H9 (cell line): ENCODE measurements around the gene PTPN11. TPM values are rescaled to one million over a fixed set of nuclear protein-coding genes. Genes with fewer than 3 reads are reported as not detected.
A peak's percentile ranks its signal among the peaks of the same experiment; 100 is the strongest.

Experiments
- DNase-seq: peaks from one replicate; pipeline ENCODE4 v3.0.0-alpha.2; 2017
- H2AFZ ChIP-seq: one replicate; pipeline ENCODE4 v1.6.1; 2013; ENCODE audit warnings: mild to moderate bottlenecking, low read length, control low read depth, moderate library complexity
- H2AK5ac ChIP-seq: 2 replicates; pipeline ENCODE4 v1.6.1; 2013; ENCODE audit warnings: low read length, control low read depth, mixed read lengths; ENCODE audit not compliant: insufficient read length
- H2BK120ac ChIP-seq: one replicate; pipeline ENCODE4 v1.6.1; 2013; ENCODE audit warnings: low read depth, mild to moderate bottlenecking, low read length, control low read depth, inconsistent platforms; ENCODE audit not compliant: poor library complexity, severe bottlenecking
- H2BK12ac ChIP-seq: 2 replicates; pipeline ENCODE4 v1.6.1; 2013; ENCODE audit warnings: low read length, control low read depth, mixed read lengths, low read depth; ENCODE audit not compliant: insufficient read length
- H2BK15ac ChIP-seq: 2 replicates; pipeline ENCODE4 v1.6.1; 2013; ENCODE audit warnings: low read depth, low read length, control low read depth
- H2BK20ac ChIP-seq: one replicate; pipeline ENCODE4 v1.6.1; 2013; ENCODE audit warnings: low read depth, mild to moderate bottlenecking, low read length, control low read depth, inconsistent platforms; ENCODE audit not compliant: poor library complexity, severe bottlenecking
- H2BK5ac ChIP-seq: 2 replicates; pipeline ENCODE4 v1.6.1; 2013; ENCODE audit warnings: low read length, control low read depth, mixed read lengths; ENCODE audit not compliant: insufficient read length
- H3K14ac ChIP-seq: 2 replicates; pipeline ENCODE4 v1.6.1; 2013; ENCODE audit warnings: low read length, control low read depth; ENCODE audit not compliant: insufficient read depth
- H3K18ac ChIP-seq: 2 replicates; pipeline ENCODE4 v1.6.1; 2013; ENCODE audit warnings: low read depth, mild to moderate bottlenecking, mixed read lengths, low read length, control low read depth; ENCODE audit not compliant: insufficient read length
- H3K23ac ChIP-seq: 2 replicates; pipeline ENCODE4 v1.6.1; 2013; ENCODE audit warnings: low read length, control low read depth, mixed read lengths, low read depth; ENCODE audit not compliant: insufficient read length
- H3K23me2 ChIP-seq: 2 replicates; pipeline ENCODE4 v1.6.1; 2013; ENCODE audit warnings: low read depth, mild to moderate bottlenecking, mixed read lengths, low read length, control low read depth; ENCODE audit not compliant: insufficient read length, poor library complexity, severe bottlenecking
- H3K27ac ChIP-seq: 2 replicates; pipeline ENCODE4 v1.5.1; 2013; ENCODE audit warnings: low read length, control low read depth, mixed read lengths, low read depth; ENCODE audit not compliant: insufficient read length
- H3K27me3 ChIP-seq: 2 replicates; pipeline ENCODE4 v1.6.1; 2013; ENCODE audit warnings: low read length, control low read depth, inconsistent platforms; ENCODE audit not compliant: insufficient read depth
- H3K4ac ChIP-seq: 2 replicates; pipeline ENCODE4 v1.6.1; 2013; ENCODE audit warnings: low read depth, mild to moderate bottlenecking, control low read depth, inconsistent platforms, low read length, moderate library complexity
- H3K4me1 ChIP-seq: 2 replicates; pipeline ENCODE4 v1.6.1; 2013; ENCODE audit warnings: low read length, control low read depth, inconsistent platforms; ENCODE audit not compliant: insufficient read depth
- H3K4me2 ChIP-seq: 2 replicates; pipeline ENCODE4 v1.6.1; 2013; ENCODE audit warnings: low read length, control low read depth, mixed read lengths; ENCODE audit not compliant: insufficient read length, insufficient read depth
- H3K56ac ChIP-seq: 2 replicates; pipeline ENCODE4 v1.6.1; 2013; ENCODE audit warnings: low read depth, mild to moderate bottlenecking, mixed read lengths, low read length, control low read depth; ENCODE audit not compliant: insufficient read length
- H3K79me1 ChIP-seq: 2 replicates; pipeline ENCODE4 v1.6.1; 2013; ENCODE audit warnings: low read depth, mild to moderate bottlenecking, moderate library complexity, low read length, control low read depth, inconsistent platforms; ENCODE audit not compliant: insufficient read depth, poor library complexity, severe bottlenecking
- H3K79me2 ChIP-seq: 2 replicates; pipeline ENCODE4 v1.6.1; 2013; ENCODE audit warnings: low read length, control low read depth, inconsistent platforms; ENCODE audit not compliant: insufficient read depth
- H3K9ac ChIP-seq: 2 replicates; pipeline ENCODE4 v1.6.1; 2013; ENCODE audit warnings: low read length, control low read depth, mixed read lengths; ENCODE audit not compliant: insufficient read length; ENCODE audit errors: extremely low read depth
- H3K9me3 ChIP-seq: one replicate; pipeline ENCODE4 v1.6.1; 2013; ENCODE audit warnings: low read depth, low read length, inconsistent platforms; ENCODE audit not compliant: control insufficient read depth
- H3T11ph ChIP-seq: one replicate; pipeline ENCODE4 v1.6.1; 2013; ENCODE audit warnings: mild to moderate bottlenecking, low read length, control low read depth, inconsistent platforms
- H4K20me1 ChIP-seq: one replicate; pipeline ENCODE4 v1.6.1; 2013; ENCODE audit not compliant: control insufficient read depth, insufficient read length, insufficient read depth
- H4K5ac ChIP-seq: 2 replicates; pipeline ENCODE4 v1.6.1; 2013; ENCODE audit warnings: low read depth, mild to moderate bottlenecking, mixed read lengths, low read length, control low read depth; ENCODE audit not compliant: insufficient read length
- H4K8ac ChIP-seq: replicated peaks from 2 replicates; pipeline ENCODE4 v1.6.1; 2013; ENCODE audit warnings: low read length, control low read depth, mixed read lengths, low read depth; ENCODE audit not compliant: insufficient read length
- H4K91ac ChIP-seq: 2 replicates; pipeline ENCODE4 v1.6.1; 2013; ENCODE audit warnings: low read depth, mild to moderate bottlenecking, moderate library complexity, mixed read lengths, low read length, control low read depth; ENCODE audit not compliant: insufficient read length
- H3K27ac Mint-ChIP-seq, 3 experiments: 2 replicates in 2 of 3; 3 replicates in 1 of 3; pipeline ENCODE4 v1.8.0; 2020 to 2021; ENCODE audit warnings: mixed read lengths in 3 of 3, mild to moderate bottlenecking in 1 of 3, moderate library complexity in 1 of 3
- H3K27me3 Mint-ChIP-seq: 2 replicates; pipeline ENCODE4 v1.8.0; 2021; ENCODE audit warnings: low read depth, mild to moderate bottlenecking, moderate library complexity, mixed read lengths
- H3K36me3 Mint-ChIP-seq, 3 experiments: 2 replicates in 2 of 3; 3 replicates in 1 of 3; pipeline ENCODE4 v1.8.0; 2020 to 2021; ENCODE audit warnings: low read depth in 3 of 3, mixed read lengths in 3 of 3; ENCODE audit not compliant: insufficient read depth in 1 of 3
- H3K4me1 Mint-ChIP-seq, 2 experiments: 2 replicates each; pipeline ENCODE4 v1.8.0; 2020; ENCODE audit warnings: mixed read lengths in 2 of 2
- H3K4me3 Mint-ChIP-seq, 2 experiments: 2 replicates in 1 of 2; 3 replicates in 1 of 2; pipeline ENCODE4 v1.8.0; 2020 to 2021; ENCODE audit warnings: mild to moderate bottlenecking in 2 of 2, mixed read lengths in 2 of 2, moderate library complexity in 1 of 2
- H3K9me3 Mint-ChIP-seq, 2 experiments: 2 replicates in 1 of 2; 3 replicates in 1 of 2; pipeline ENCODE4 v1.8.0; 2020; ENCODE audit warnings: mild to moderate bottlenecking in 2 of 2, mixed read lengths in 2 of 2, moderate library complexity in 1 of 2
- CTCF ChIP-seq: fragments of 200-600 bp; sonication (generic); conservative IDR thresholded peaks from 3 replicates; pipeline ENCODE4 v1.8.0; 2021; ENCODE audit warnings: antibody characterized with exemption, mild to moderate bottlenecking
- WGBS: extraction: QIAGEN DNeasy Blood & Tissue Kit; methylation state at CpG from one replicate; pipeline ENCODE4 v1.1.7; 2013; ENCODE audit warnings: missing lambda C conversion rate, low lambda C conversion rate, mixed read lengths; ENCODE audit not compliant: insufficient read length; ENCODE audit errors: extremely low coverage; 5-methylcytosine and 5-hydroxymethylcytosine counted together
- total RNA-seq: library from RNA; stranded (reverse); gene quantifications from 2 replicates; pipeline ENCODE4 v1.2.1, GENCODE V29; 2021

The PTPN11 gene
- total RNA-seq, 1 experiment from 2014 or later: 112 TPM

- peak overlapping the region; percentile 90 to 94 for H3K4me3 Mint-ChIP-seq
- peak overlapping the region; percentile 48 for H3K9ac ChIP-seq
- H3K14ac ChIP-seq: peak overlapping the region; percentile 94; the same call in 1 of the 2 replicates
- H3K4ac ChIP-seq: no peak overlapping the region
- no CpG with 5 or more reads among the region's 31 CpGs for WGBS
- H3K79me1 ChIP-seq: peaks cover 6% of the 10 kb centered on the region
- peak overlapping the region; percentile 78 for H3K18ac ChIP-seq
- H3K23me2 ChIP-seq: peaks cover 3% of the 10 kb centered on the region
- peaks cover 0 to 3% of the 10 kb centered on the region in 2 experiments; a peak in 1 of 5 replicates for H3K9me3 Mint-ChIP-seq
- no peak overlapping the region for H2BK12ac ChIP-seq
- no peaks in the 10 kb centered on the region for H3K27me3 ChIP-seq
- no peak overlapping the region for H2BK20ac ChIP-seq
- no peaks in the 10 kb centered on the region for H4K20me1 ChIP-seq
- no peak overlapping the region for H3K56ac ChIP-seq
- no peak overlapping the region for H2AFZ ChIP-seq
- H3K27ac ChIP-seq: no peak overlapping the region
- no peak overlapping the region for H2BK15ac ChIP-seq
- H2AK5ac ChIP-seq: no peak overlapping the region
- no peaks in the 10 kb centered on the region for H3K9me3 ChIP-seq
- H4K8ac ChIP-seq: no peak overlapping the region
- H2BK120ac ChIP-seq: no peak overlapping the region
- H3K36me3 Mint-ChIP-seq: peaks cover 0 to 7% (median 7%) of the 10 kb centered on the region in 3 experiments; a peak in 4 of 7 replicates
- H3K79me2 ChIP-seq: peaks cover 26% of the 10 kb centered on the region
- H3K27me3 Mint-ChIP-seq: peaks cover 2% of the 10 kb centered on the region; the same call in 1 of the 2 replicates
- H3K23ac ChIP-seq: no peak overlapping the region
- H2BK5ac ChIP-seq: no peak overlapping the region
- no peak overlapping the region for H4K91ac ChIP-seq
- peaks cover 10 to 13% of the 10 kb centered on the region in 2 experiments; a peak in 2 of 4 replicates for H3K4me1 Mint-ChIP-seq
- H3T11ph ChIP-seq: no peak overlapping the region
- H3K27ac Mint-ChIP-seq: peak overlapping the region; percentile 89 to 99 (median 98)
- H3K4me2 ChIP-seq: peak overlapping the region; percentile 55
- peak; percentile 73 for DNase-seq
- TF ChIP-seq CTCF: no peak
- no peak overlapping the region for H4K5ac ChIP-seq
- no peaks in the 10 kb centered on the region for H3K4me1 ChIP-seq
Measured at GRCh38 chr12:112419297-112420133, 768 bp downstream of the PTPN11 start.
